HepG2 (cell line): Measurements from ENCODE around the gene C16orf86. TPM values are rescaled to one million over a fixed set of nuclear protein-coding genes. Genes with fewer than 3 reads are reported as not detected.

Source experiments
- GTF3A ChIP-seq: sonication (generic); formaldehyde crosslinking; conservative IDR thresholded peaks from 2 replicates; pipeline ENCODE4 v1.4.0; 2020; ENCODE audit warnings: mild to moderate bottlenecking, missing genetic modification reagents
- JUNB ChIP-seq: sonication (generic); formaldehyde crosslinking; IDR thresholded peaks from 2 replicates; pipeline ENCODE4 v1.8.0; 2022; ENCODE audit warnings: missing genetic modification reagents, mild to moderate bottlenecking, borderline replicate concordance
- KLF16 ChIP-seq, 2 experiments: sonication (generic) in 1 of 2; formaldehyde crosslinking in 1 of 2; IDR thresholded peaks; 2 replicates each; pipeline versions ENCODE4 v1.6.1 to v1.8.0; 2016 to 2023; ENCODE audit warnings: missing genetic modification reagents in 2 of 2, missing compliant biosample characterization in 1 of 2
- SKI ChIP-seq: fragments of 450-650 bp; IDR thresholded peaks from one replicate; pipeline ENCODE4 v1.6.1; 2018; ENCODE audit warnings: mild to moderate bottlenecking; ENCODE audit not compliant: partially characterized antibody
- SMAD9 ChIP-seq: sonication (generic); formaldehyde crosslinking; IDR thresholded peaks from 2 replicates; pipeline ENCODE4 v1.5.1; 2020; ENCODE audit warnings: mild to moderate bottlenecking, missing genetic modification reagents
- ZFP36L2 ChIP-seq: sonication (generic); formaldehyde crosslinking; IDR thresholded peaks from 2 replicates; pipeline ENCODE4 v1.4.0; 2020; ENCODE audit warnings: missing genetic modification reagents
- ZFY ChIP-seq: sonication (generic); formaldehyde crosslinking; IDR thresholded peaks from 2 replicates; pipeline ENCODE4 v1.4.0; 2020; ENCODE audit warnings: missing genetic modification reagents
- ZNF484 ChIP-seq: sonication (generic); formaldehyde crosslinking; IDR thresholded peaks from 2 replicates; pipeline ENCODE4 v1.5.1; 2020; ENCODE audit warnings: mild to moderate bottlenecking, low read depth, missing genetic modification reagents, borderline replicate concordance
- ZNF546 ChIP-seq: sonication (generic); formaldehyde crosslinking; conservative IDR thresholded peaks from 2 replicates; pipeline ENCODE4 v1.8.1; 2023; ENCODE audit warnings: mild to moderate bottlenecking, missing genetic modification reagents
- ZNF556 ChIP-seq: sonication (generic); formaldehyde crosslinking; IDR thresholded peaks from 2 replicates; pipeline ENCODE4 v1.4.0; 2020; ENCODE audit warnings: mild to moderate bottlenecking, missing genetic modification reagents, borderline replicate concordance
- ZNF652 ChIP-seq: IDR thresholded peaks from 2 replicates; pipeline ENCODE4 v1.6.1; 2016; ENCODE audit warnings: low read depth, borderline replicate concordance
- polyA plus RNA-seq, 8 experiments: library from polyadenylated mRNA; depleted of rRNA in 3 of 8; stranded (reverse) in 7 of 8; unstranded in 1 of 8; fragments of >200 nt; fragmentation: Illumina TruSeq in 4 of 8; extraction: Trizol in 4 of 8; gene quantifications; 2 replicates each; pipeline versions ENCODE4 v1.2.1 to v1.2.3, GENCODE V29; 2011 to 2016; ENCODE audit warnings: low read depth in 4 of 8, missing spikeins in 1 of 8, mixed read lengths in 1 of 8; ENCODE audit not compliant: insufficient read depth in 1 of 8
- total RNA-seq, 5 experiments: library from RNA; depleted of rRNA; stranded (reverse); fragments of >200 nt; fragmentation: Illumina TruSeq; extraction: Trizol; gene quantifications; 2 replicates each; pipeline ENCODE4 v1.2.3, GENCODE V29; 2016; ENCODE audit warnings: low read depth in 1 of 5
- TF ChIP-seq, protein P1 (sequence below): sonication (generic); formaldehyde crosslinking; IDR thresholded peaks from 2 replicates; pipeline ENCODE4 v1.4.0; 2020; ENCODE audit warnings: missing genetic modification reagents
- TF ChIP-seq, protein P2 (sequence below): sonication (generic); formaldehyde crosslinking; IDR thresholded peaks from 2 replicates; pipeline ENCODE4 v1.4.0; 2020; ENCODE audit warnings: mild to moderate bottlenecking, missing genetic modification reagents, borderline replicate concordance
- TF ChIP-seq, protein P3 (sequence below), 2 experiments: sonication (generic) in 1 of 2; formaldehyde crosslinking in 1 of 2; IDR thresholded peaks; 2 replicates each; pipeline versions ENCODE4 v1.4.0 to v1.6.1; 2018 to 2020; ENCODE audit warnings: missing genetic modification reagents in 2 of 2, borderline replicate concordance in 1 of 2, low read depth in 1 of 2, mild to moderate bottlenecking in 1 of 2, missing biosample characterization in 1 of 2
- TF ChIP-seq, protein P4 (sequence below): IDR thresholded peaks from 2 replicates; pipeline ENCODE4 v1.6.1; 2016; ENCODE audit warnings: low read depth, missing genetic modification reagents, missing compliant biosample characterization

The C16orf86 gene
- total and polyA plus RNA-seq, 2 of the 13 experiments (the other 11 are each of a cell fraction or from before 2014, with no cell fraction given) = 1.5 to 3.1 TPM

DNA sequence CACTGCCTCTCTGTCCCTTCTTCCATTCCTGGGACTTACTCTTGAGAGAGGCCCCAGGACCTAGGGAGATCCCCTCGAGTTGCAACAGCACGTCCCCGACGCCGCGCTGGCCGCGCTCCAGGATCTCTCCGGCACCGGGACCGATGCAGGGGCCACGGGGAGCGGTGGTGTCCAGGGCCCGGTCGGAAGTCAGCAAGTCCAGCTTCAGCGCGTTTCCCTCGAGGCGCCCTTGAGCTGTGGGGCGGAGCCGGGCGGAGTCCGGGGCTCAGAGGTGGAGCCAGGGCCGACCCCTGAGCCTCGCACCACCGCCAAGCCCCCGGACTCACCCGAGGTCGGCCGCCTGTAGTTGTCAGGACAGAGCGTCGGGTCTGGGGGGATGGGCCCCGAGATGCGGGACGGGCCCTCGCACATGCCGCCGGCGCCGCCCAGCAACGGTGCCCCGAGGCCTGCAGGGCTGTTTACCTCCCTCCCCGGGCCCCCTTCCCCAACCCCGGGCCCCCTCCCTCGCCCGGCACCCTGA is 522 bp upstream of the C16orf86 start (continued):
- TF ChIP-seq ZNF484 (CRISPR knock-in tag) (no peak), ZFP36L2 (CRISPR knock-in tag) (no peak), SMAD9 (CRISPR knock-in tag) (no peak), JUNB (CRISPR knock-in tag) (no peak), ZNF546 (CRISPR knock-in tag) (no peak), ZNF652 (CRISPR knock-in tag) (no peak), ZFY (no peak; the same call in 1 of the 2 replicates), GTF3A (no peak), ZNF556 (no peak), SKI (peak; percentile 10), KLF16 (CRISPR knock-in tag; IDR thresholded peaks at IDR 0.05) (no peak; a peak in 1 of 4 replicates)
- TF ChIP-seq, protein P1, sequence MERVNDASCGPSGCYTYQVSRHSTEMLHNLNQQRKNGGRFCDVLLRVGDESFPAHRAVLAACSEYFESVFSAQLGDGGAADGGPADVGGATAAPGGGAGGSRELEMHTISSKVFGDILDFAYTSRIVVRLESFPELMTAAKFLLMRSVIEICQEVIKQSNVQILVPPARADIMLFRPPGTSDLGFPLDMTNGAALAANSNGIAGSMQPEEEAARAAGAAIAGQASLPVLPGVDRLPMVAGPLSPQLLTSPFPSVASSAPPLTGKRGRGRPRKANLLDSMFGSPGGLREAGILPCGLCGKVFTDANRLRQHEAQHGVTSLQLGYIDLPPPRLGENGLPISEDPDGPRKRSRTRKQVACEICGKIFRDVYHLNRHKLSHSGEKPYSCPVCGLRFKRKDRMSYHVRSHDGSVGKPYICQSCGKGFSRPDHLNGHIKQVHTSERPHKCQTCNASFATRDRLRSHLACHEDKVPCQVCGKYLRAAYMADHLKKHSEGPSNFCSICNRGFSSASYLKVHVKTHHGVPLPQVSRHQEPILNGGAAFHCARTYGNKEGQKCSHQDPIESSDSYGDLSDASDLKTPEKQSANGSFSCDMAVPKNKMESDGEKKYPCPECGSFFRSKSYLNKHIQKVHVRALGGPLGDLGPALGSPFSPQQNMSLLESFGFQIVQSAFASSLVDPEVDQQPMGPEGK = peak; percentile 68
- TF ChIP-seq, protein P2, sequence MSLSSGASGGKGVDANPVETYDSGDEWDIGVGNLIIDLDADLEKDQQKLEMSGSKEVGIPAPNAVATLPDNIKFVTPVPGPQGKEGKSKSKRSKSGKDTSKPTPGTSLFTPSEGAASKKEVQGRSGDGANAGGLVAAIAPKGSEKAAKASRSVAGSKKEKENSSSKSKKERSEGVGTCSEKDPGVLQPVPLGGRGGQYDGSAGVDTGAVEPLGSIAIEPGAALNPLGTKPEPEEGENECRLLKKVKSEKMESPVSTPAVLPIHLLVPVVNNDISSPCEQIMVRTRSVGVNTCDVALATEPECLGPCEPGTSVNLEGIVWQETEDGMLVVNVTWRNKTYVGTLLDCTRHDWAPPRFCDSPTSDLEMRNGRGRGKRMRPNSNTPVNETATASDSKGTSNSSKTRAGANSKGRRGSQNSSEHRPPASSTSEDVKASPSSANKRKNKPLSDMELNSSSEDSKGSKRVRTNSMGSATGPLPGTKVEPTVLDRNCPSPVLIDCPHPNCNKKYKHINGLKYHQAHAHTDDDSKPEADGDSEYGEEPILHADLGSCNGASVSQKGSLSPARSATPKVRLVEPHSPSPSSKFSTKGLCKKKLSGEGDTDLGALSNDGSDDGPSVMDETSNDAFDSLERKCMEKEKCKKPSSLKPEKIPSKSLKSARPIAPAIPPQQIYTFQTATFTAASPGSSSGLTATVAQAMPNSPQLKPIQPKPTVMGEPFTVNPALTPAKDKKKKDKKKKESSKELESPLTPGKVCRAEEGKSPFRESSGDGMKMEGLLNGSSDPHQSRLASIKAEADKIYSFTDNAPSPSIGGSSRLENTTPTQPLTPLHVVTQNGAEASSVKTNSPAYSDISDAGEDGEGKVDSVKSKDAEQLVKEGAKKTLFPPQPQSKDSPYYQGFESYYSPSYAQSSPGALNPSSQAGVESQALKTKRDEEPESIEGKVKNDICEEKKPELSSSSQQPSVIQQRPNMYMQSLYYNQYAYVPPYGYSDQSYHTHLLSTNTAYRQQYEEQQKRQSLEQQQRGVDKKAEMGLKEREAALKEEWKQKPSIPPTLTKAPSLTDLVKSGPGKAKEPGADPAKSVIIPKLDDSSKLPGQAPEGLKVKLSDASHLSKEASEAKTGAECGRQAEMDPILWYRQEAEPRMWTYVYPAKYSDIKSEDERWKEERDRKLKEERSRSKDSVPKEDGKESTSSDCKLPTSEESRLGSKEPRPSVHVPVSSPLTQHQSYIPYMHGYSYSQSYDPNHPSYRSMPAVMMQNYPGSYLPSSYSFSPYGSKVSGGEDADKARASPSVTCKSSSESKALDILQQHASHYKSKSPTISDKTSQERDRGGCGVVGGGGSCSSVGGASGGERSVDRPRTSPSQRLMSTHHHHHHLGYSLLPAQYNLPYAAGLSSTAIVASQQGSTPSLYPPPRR (CRISPR knock-in tag) = peak; percentile 65; the same call in 1 of the 2 replicates
- TF ChIP-seq, protein P3, sequence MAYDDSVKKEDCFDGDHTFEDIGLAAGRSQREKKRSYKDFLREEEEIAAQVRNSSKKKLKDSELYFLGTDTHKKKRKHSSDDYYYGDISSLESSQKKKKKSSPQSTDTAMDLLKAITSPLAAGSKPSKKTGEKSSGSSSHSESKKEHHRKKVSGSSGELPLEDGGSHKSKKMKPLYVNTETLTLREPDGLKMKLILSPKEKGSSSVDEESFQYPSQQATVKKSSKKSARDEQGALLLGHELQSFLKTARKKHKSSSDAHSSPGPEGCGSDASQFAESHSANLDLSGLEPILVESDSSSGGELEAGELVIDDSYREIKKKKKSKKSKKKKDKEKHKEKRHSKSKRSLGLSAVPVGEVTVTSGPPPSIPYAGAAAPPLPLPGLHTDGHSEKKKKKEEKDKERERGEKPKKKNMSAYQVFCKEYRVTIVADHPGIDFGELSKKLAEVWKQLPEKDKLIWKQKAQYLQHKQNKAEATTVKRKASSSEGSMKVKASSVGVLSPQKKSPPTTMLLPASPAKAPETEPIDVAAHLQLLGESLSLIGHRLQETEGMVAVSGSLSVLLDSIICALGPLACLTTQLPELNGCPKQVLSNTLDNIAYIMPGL (CRISPR knock-in tag; IDR thresholded peaks at IDR 0.05; ENCODE audit: borderline replicate concordance in 1 of 2, low read depth in 1 of 2) = peak in 1 of 2 experiments; percentile 2; a peak in 1 of 4 replicates
- TF ChIP-seq, protein P4, sequence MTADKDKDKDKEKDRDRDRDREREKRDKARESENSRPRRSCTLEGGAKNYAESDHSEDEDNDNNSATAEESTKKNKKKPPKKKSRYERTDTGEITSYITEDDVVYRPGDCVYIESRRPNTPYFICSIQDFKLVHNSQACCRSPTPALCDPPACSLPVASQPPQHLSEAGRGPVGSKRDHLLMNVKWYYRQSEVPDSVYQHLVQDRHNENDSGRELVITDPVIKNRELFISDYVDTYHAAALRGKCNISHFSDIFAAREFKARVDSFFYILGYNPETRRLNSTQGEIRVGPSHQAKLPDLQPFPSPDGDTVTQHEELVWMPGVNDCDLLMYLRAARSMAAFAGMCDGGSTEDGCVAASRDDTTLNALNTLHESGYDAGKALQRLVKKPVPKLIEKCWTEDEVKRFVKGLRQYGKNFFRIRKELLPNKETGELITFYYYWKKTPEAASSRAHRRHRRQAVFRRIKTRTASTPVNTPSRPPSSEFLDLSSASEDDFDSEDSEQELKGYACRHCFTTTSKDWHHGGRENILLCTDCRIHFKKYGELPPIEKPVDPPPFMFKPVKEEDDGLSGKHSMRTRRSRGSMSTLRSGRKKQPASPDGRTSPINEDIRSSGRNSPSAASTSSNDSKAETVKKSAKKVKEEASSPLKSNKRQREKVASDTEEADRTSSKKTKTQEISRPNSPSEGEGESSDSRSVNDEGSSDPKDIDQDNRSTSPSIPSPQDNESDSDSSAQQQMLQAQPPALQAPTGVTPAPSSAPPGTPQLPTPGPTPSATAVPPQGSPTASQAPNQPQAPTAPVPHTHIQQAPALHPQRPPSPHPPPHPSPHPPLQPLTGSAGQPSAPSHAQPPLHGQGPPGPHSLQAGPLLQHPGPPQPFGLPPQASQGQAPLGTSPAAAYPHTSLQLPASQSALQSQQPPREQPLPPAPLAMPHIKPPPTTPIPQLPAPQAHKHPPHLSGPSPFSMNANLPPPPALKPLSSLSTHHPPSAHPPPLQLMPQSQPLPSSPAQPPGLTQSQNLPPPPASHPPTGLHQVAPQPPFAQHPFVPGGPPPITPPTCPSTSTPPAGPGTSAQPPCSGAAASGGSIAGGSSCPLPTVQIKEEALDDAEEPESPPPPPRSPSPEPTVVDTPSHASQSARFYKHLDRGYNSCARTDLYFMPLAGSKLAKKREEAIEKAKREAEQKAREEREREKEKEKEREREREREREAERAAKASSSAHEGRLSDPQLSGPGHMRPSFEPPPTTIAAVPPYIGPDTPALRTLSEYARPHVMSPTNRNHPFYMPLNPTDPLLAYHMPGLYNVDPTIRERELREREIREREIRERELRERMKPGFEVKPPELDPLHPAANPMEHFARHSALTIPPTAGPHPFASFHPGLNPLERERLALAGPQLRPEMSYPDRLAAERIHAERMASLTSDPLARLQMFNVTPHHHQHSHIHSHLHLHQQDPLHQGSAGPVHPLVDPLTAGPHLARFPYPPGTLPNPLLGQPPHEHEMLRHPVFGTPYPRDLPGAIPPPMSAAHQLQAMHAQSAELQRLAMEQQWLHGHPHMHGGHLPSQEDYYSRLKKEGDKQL (CRISPR knock-in tag) = no peak
